GM12878 (cell line): Measurements from ENCODE around the gene DPY30. TPM values are rescaled to one million over a fixed set of nuclear protein-coding genes. Genes with fewer than 3 reads are reported as not detected.

Experiments used
- ATAC-seq: fragments of 200-7000 bp; cut with Tn5 transposase; 3 replicates; pipeline ENCODE4 v1.9.1; 2020; ENCODE audit warnings: mild to moderate bottlenecking, moderate library complexity
- BruUV-seq: library from RNA; stranded (reverse); fragments of 400-500 nt; replicated peaks from 2 replicates; lab custom pipeline; 2021; lab: Mats Ljungman, UMichigan
- CTCF ChIA-PET: fragments of 300-600 bp; sonication (Branson Sonifier 250); formaldehyde crosslinking; extraction: SDS; loops from one replicate; lab custom pipeline; 2021; ENCODE audit warnings: inconsistent platforms; lab: Yijun Ruan, JAX
- POLR2A ChIA-PET: fragments of 350-600 bp; formaldehyde crosslinking; extraction: SDS; loops from one replicate; lab custom pipeline; 2021; ENCODE audit warnings: inconsistent platforms; lab: Charles Lee
- RAD21 ChIA-PET: fragments of 300-600 bp; sonication (Branson Sonifier 250); formaldehyde crosslinking; loops from one replicate; lab custom pipeline; 2023; ENCODE audit warnings: antibody characterized with exemption; ENCODE audit not compliant: unreplicated experiment; lab: Charles Lee
- SMC1A ChIA-PET: fragments of 300-600 bp; sonication (Branson Sonifier 250); formaldehyde crosslinking; loops from one replicate; lab custom pipeline; 2023; ENCODE audit not compliant: unreplicated experiment, uncharacterized antibody; lab: Charles Lee
- DNase-seq: peaks from one replicate; pipeline ENCODE4 v3.0.0-alpha.2; 2011; ENCODE audit warnings: low read depth, low spot score
- FAIRE-seq: peaks from 3 replicates; lab custom pipeline; 2011; peaks lifted over from hg19 to GRCh38; lab: Jason Lieb, UNC
- H2AFZ ChIP-seq: 2 replicates; pipeline ENCODE4 v1.6.0; 2011; ENCODE audit warnings: low read depth, low read length, control low read depth; ENCODE audit not compliant: control insufficient read depth
- H3K27ac ChIP-seq: 2 replicates; pipeline ENCODE4 v1.5.1; 2011; ENCODE audit warnings: control low read depth; ENCODE audit not compliant: control insufficient read depth, insufficient read depth
- H3K27me3 ChIP-seq, 2 experiments: replicated peaks in 1 of 2; 2 replicates each; pipeline versions ENCODE4 v1.6.0 to v1.6.1; 2011; ENCODE audit warnings: low read length in 1 of 2; ENCODE audit not compliant: control insufficient read depth in 2 of 2, insufficient read depth in 2 of 2
- H3K36me3 ChIP-seq, 2 experiments: 2 replicates each; pipeline ENCODE4 v1.5.1; 2011; ENCODE audit warnings: low read length in 1 of 2; ENCODE audit not compliant: control insufficient read depth in 2 of 2, insufficient read depth in 2 of 2
- H3K4me1 ChIP-seq: 2 replicates; pipeline ENCODE4 v1.6.1; 2011; ENCODE audit warnings: mild to moderate bottlenecking, low read length, moderate library complexity, mixed read lengths; ENCODE audit not compliant: control insufficient read depth, insufficient read depth
- H3K4me2 ChIP-seq: 2 replicates; pipeline ENCODE4 v1.6.0; 2011; ENCODE audit warnings: control low read depth; ENCODE audit not compliant: control insufficient read depth, insufficient read depth
- H3K4me3 ChIP-seq: fragments of 200-600 bp; sonication (generic); 2 replicates; pipeline ENCODE4 v1.5.1; 2016
- H3K79me2 ChIP-seq: 2 replicates; pipeline ENCODE4 v1.6.0; 2011; ENCODE audit warnings: low read length; ENCODE audit not compliant: control insufficient read depth, insufficient read depth
- H3K9ac ChIP-seq: 2 replicates; pipeline ENCODE4 v1.8.0; 2011; ENCODE audit warnings: low read length, control low read depth, mixed read lengths; ENCODE audit not compliant: control insufficient read depth, insufficient read depth
- H3K9me3 ChIP-seq: replicated peaks from 3 replicates; pipeline ENCODE4 v1.5.1; 2011; ENCODE audit warnings: mild to moderate bottlenecking, low read length; ENCODE audit not compliant: control insufficient read depth, insufficient read depth
- H4K20me1 ChIP-seq: 2 replicates; pipeline ENCODE4 v1.6.0; 2011; ENCODE audit not compliant: control insufficient read depth, insufficient read depth
- CEBPB ChIP-seq, 2 experiments: fragments of 150-350 bp in 1 of 2; IDR thresholded peaks; 2 replicates each; pipeline ENCODE4 v1.6.1; 2012 to 2014; ENCODE audit warnings: low read depth in 2 of 2, low read length in 2 of 2, borderline replicate concordance in 1 of 2, inconsistent platforms in 1 of 2
- FOXM1 ChIP-seq: IDR thresholded peaks from 2 replicates; pipeline ENCODE4 v1.6.1; 2012; ENCODE audit warnings: low read depth, mild to moderate bottlenecking, inconsistent platforms, low read length, moderate library complexity
- JUNB ChIP-seq: IDR thresholded peaks from 2 replicates; pipeline ENCODE4 v1.6.1; 2016; ENCODE audit warnings: antibody characterized with exemption, mild to moderate bottlenecking
- NFYB ChIP-seq: IDR thresholded peaks from 2 replicates; pipeline ENCODE4 v1.6.1; 2011; ENCODE audit warnings: low read depth, mild to moderate bottlenecking, low read length, improper control_type of control experiment, moderate library complexity; ENCODE audit not compliant: insufficient read depth
- PAX5 ChIP-seq: IDR thresholded peaks from 2 replicates; pipeline ENCODE4 v1.6.1; 2011; ENCODE audit warnings: low read depth, low read length, borderline replicate concordance
- POLR2A ChIP-seq: IDR thresholded peaks from 2 replicates; pipeline ENCODE4 v1.6.1; 2011; ENCODE audit warnings: low read depth, mild to moderate bottlenecking, low read length
- RFX5 ChIP-seq: IDR thresholded peaks from 2 replicates; pipeline ENCODE4 v1.6.1; 2011; ENCODE audit warnings: low read depth, low read length, improper control_type of control experiment
- SREBF2 ChIP-seq: IDR thresholded peaks from 2 replicates; pipeline ENCODE4 v1.6.1; 2012; ENCODE audit warnings: mild to moderate bottlenecking, low read length
- TARDBP ChIP-seq: IDR thresholded peaks from 2 replicates; pipeline ENCODE4 v1.6.1; 2016; ENCODE audit warnings: borderline replicate concordance
- WGBS: methylation state at CpG from one replicate; pipeline ENCODE4 v1.1.6; 2016; ENCODE audit warnings: low lambda C conversion rate; ENCODE audit not compliant: insufficient replicate concordance, insufficient coverage; ENCODE audit errors: missing lambda C conversion rate; 5-methylcytosine and 5-hydroxymethylcytosine counted together
- in situ Hi-C: fragments of 300-500 bp; cut with MboI; formaldehyde crosslinking; loops from 9 replicates; pipeline ENCODE4 v1.14.3; 2018; ENCODE audit warnings: mixed read lengths
- intact Hi-C: fragments of 100-400 bp; cut with micrococcal nuclease; formaldehyde crosslinking; loops from one replicate; pipeline ENCODE4 v1.14.2; 2022; ENCODE audit not compliant: unreplicated experiment
- polyA plus RNA-seq, 11 experiments: library from polyadenylated mRNA; depleted of rRNA in 4 of 11; unstranded in 6 of 11; stranded (reverse) in 5 of 11; fragments of >200 nt; fragmentation: Nextera tagmentation in 4 of 11; fragmentation: Illumina TruSeq in 1 of 11; extraction: Ambion mirVana in 4 of 11; extraction: Trizol in 1 of 11; gene quantifications; 1 replicate in 1 of 11; 2 replicates in 10 of 11; pipeline versions ENCODE4 v1.2.1 to v1.2.3, GENCODE V29; 2011 to 2016; ENCODE audit warnings: inconsistent platforms in 2 of 11, missing spikeins in 2 of 11, low read depth in 1 of 11
- total RNA-seq, 4 experiments: library from RNA; depleted of rRNA in 3 of 4; stranded (reverse); fragments of >200 nt in 3 of 4; fragmentation: Illumina TruSeq in 1 of 4; extraction: Trizol in 1 of 4; gene quantifications; 2 replicates each; pipeline versions ENCODE4 v1.2.1 to v1.2.3, GENCODE V29; 2013 to 2021
- TF ChIP-seq, protein P1 (sequence below): fragments of 450-650 bp; IDR thresholded peaks from 2 replicates; pipeline ENCODE4 v1.6.1; 2018; ENCODE audit warnings: borderline replicate concordance, mild to moderate bottlenecking; ENCODE audit not compliant: partially characterized antibody

DPY30 gene
- total and polyA plus RNA-seq, 10 of the 15 experiments (the other 5 are each of a cell fraction or from before 2014, with no cell fraction given) = 45.8 to 307 (median 89.2) TPM

GRCh38 chr2:32051836-32052439 is 12.3 kb upstream of the DPY30 start:
- ATAC-seq (no peak), FAIRE-seq (no peak), DNase-seq (no peak)
- Histone ChIP-seq H3K4me1 (no peaks in the 10 kb centered on the region), H3K9ac (no peak overlapping the region), H3K27me3 (no peaks in the 10 kb centered on the region), H3K36me3 (no peaks in the 10 kb centered on the region), H2AFZ (no peak overlapping the region), H3K4me3 (no peak overlapping the region), H4K20me1 (no peaks in the 10 kb centered on the region), H3K79me2 (no peaks in the 10 kb centered on the region), H3K9me3 (no peaks in the 10 kb centered on the region), H3K4me2 (no peak overlapping the region)
- ChIA-PET RAD21 (no interaction called here), CTCF (no interaction called here)
- in situ Hi-C loops (no loop called here), intact Hi-C loops (no loop called here)
- 91% methylated on average over 11 of the region's 11 CpGs for WGBS
- no TSS peak for BruUV-seq
- TF ChIP-seq PAX5 (no peak), TARDBP (no peak), SREBF2 (no peak), POLR2A (no peak), RFX5 (no peak), CEBPB (IDR thresholded peaks at IDR 0.05; ENCODE audit: borderline replicate concordance in 1 of 2, low read depth in 2 of 2, low read length in 2 of 2) (no peak), JUNB (no peak), NFYB (no peak), FOXM1 (no peak)
- TF ChIP-seq, protein P1, sequence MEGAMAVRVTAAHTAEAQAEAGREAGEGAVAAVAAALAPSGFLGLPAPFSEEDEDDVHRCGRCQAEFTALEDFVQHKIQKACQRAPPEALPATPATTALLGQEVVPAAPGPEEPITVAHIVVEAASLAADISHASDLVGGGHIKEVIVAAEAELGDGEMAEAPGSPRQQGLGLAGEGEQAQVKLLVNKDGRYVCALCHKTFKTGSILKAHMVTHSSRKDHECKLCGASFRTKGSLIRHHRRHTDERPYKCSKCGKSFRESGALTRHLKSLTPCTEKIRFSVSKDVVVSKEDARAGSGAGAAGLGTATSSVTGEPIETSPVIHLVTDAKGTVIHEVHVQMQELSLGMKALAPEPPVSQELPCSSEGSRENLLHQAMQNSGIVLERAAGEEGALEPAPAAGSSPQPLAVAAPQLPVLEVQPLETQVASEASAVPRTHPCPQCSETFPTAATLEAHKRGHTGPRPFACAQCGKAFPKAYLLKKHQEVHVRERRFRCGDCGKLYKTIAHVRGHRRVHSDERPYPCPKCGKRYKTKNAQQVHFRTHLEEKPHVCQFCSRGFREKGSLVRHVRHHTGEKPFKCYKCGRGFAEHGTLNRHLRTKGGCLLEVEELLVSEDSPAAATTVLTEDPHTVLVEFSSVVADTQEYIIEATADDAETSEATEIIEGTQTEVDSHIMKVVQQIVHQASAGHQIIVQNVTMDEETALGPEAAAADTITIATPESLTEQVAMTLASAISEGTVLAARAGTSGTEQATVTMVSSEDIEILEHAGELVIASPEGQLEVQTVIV = no peak
- TF ChIP-seq, all 136 proteins: peak for 0
- POLR2A ChIA-PET = interaction anchor here (0.6 to 1.5 kb wide), 2 partner anchors 11 to 1827 kb away, joined by 4 read pairs; partner anchors contain the start of gene SPAST
- no peak overlapping the region for H3K27ac ChIP-seq
- SMC1A ChIA-PET = interaction anchor here (1.4 kb wide), 1 partner anchor 12 kb away, joined by 4 read pairs; the partner anchor contains the start of gene DPY30
